ENCODE results near the gene SMAD4. TPM values are rescaled to one million over a fixed set of nuclear protein-coding genes. Genes with fewer than 3 reads are reported as not detected.
A peak's percentile ranks its signal among the peaks of the same experiment; 100 is the strongest.
"Not testable (repeated sequence)": the region's sequence is repeated elsewhere in the genome, so short reads cannot be mapped to it uniquely, and the experiment has no call there.

SMAD4 gene
- total and polyA plus RNA-seq, 2 of the 13 experiments (the other 11 are each of a cell fraction or from before 2014, with no cell fraction given) = 70.2 to 72.0 TPM

DNA sequence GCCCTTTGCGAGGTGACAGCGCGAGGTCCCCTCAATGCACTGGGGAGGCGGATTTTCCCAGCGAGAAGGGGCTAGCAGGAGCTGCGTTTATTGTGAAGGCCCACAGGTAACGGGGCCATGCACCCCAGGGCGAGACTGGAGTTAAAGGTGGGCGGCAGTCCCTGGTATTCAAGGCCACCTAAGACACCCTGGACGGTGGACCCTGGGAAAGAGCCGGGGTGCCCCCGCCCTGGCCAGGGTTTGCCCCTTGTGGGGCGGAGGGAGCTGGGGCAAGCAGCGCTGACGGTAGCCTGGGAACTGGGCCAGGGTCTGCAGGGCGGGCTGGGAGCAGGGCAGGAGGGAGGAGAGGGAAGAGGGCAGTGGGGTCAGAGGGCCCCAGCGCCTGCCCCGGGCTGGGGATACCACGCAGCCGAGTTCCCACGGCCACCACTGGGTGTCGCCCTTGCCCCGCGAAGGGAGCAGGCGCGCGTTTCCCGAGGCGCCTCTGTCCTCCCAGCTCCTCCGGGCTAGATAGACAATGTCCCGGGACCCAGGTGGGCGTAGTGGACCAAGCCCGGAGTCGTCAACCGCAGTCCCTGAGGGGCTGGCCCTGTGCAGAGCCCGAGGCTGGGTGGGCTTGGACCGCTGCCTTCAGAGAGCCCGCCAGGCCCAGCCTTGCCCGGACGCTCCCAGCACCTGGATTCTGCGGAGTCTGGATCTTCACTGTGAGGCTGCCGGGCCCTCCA is 80.2 kb downstream of the SMAD4 start (continued):
- 0 out of 2 replicates have a peak, but pooled peaks have one; percentile 24 for TF ChIP-seq ZNF737 (CRISPR knock-in tag; IDR thresholded peaks at IDR 0.05; ENCODE audit: borderline replicate concordance)
- TF ChIP-seq ZNF333 (CRISPR knock-in tag; IDR thresholded peaks at IDR 0.05; ENCODE audit: borderline replicate concordance) = 0 out of 2 replicates have a peak, but pooled peaks have one; percentile 69
- peak; percentile 50; the same call in 1 of the 2 replicates for TF ChIP-seq RXRA (CRISPR knock-in tag; IDR thresholded peaks at IDR 0.05)
- TF ChIP-seq ZNF883 (CRISPR knock-in tag; IDR thresholded peaks at IDR 0.05; ENCODE audit: not compliant biosample characterization) = peak; percentile 59
- TF ChIP-seq ZNF124 (CRISPR knock-in tag; IDR thresholded peaks at IDR 0.05) = 0 out of 2 replicates have a peak, but pooled peaks have one; percentile 40
- TF ChIP-seq ZNF317 (CRISPR knock-in tag; IDR thresholded peaks at IDR 0.05) = 0 out of 2 replicates have a peak, but pooled peaks have one; percentile 51
- TF ChIP-seq, protein P1, sequence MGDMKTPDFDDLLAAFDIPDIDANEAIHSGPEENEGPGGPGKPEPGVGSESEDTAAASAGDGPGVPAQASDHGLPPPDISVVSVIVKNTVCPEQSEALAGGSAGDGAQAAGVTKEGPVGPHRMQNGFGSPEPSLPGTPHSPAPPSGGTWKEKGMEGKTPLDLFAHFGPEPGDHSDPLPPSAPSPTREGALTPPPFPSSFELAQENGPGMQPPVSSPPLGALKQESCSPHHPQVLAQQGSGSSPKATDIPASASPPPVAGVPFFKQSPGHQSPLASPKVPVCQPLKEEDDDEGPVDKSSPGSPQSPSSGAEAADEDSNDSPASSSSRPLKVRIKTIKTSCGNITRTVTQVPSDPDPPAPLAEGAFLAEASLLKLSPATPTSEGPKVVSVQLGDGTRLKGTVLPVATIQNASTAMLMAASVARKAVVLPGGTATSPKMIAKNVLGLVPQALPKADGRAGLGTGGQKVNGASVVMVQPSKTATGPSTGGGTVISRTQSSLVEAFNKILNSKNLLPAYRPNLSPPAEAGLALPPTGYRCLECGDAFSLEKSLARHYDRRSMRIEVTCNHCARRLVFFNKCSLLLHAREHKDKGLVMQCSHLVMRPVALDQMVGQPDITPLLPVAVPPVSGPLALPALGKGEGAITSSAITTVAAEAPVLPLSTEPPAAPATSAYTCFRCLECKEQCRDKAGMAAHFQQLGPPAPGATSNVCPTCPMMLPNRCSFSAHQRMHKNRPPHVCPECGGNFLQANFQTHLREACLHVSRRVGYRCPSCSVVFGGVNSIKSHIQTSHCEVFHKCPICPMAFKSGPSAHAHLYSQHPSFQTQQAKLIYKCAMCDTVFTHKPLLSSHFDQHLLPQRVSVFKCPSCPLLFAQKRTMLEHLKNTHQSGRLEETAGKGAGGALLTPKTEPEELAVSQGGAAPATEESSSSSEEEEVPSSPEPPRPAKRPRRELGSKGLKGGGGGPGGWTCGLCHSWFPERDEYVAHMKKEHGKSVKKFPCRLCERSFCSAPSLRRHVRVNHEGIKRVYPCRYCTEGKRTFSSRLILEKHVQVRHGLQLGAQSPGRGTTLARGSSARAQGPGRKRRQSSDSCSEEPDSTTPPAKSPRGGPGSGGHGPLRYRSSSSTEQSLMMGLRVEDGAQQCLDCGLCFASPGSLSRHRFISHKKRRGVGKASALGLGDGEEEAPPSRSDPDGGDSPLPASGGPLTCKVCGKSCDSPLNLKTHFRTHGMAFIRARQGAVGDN (CRISPR knock-in tag; IDR thresholded peaks at IDR 0.05) = peak; percentile 59

DNA sequence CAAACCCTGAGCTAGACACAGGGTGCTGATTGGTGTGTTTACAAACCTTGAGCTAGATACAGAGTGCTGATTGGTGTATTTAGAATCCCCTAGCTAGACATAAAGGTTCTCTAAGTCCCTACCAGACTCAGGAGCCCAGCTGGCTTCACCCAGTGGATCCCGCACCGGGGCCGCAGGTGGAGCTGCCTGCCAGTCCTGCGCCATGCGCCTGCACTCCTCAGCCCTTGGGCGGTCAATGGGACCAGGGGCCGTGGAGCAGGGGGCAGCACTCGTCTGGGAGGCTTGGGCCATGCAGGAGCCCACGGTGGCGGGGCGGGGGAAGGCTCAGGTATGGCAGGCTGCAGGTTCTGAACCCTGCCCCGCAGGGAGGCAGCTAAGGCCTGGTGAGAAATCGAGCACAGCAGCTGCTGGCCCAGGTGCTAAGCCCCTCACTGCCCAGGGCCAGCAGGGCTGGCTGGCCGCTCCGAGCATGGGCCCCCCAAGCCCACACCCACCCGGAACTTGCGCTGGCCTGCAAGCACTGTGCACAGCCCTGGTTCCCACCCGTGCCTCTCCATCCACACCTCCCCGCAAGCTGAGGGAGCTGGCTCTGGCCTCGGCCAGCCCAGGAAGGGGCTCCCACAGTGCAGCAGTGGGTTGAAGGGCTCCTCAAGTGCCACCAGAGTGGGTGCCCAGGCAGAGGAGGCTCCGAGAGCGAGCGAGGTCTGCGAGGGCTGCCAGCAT is 81.8 kb downstream of the SMAD4 start:
- WGBS (ENCODE audit: low lambda C conversion rate) = 60% methylated on average over 1 of the region's 24 CpGs
- DNase-seq (ENCODE audit: low spot score); ATAC-seq; H3K27ac ChIP-seq (ENCODE audit: extremely low read length, insufficient read depth, low read length); POLR2A ChIA-PET; H3K4me3 ChIP-seq (replicated peaks in 1 of 3; ENCODE audit: insufficient read depth in 1 of 3, low read depth in 2 of 3, low read length in 3 of 3); BruUV-seq (replicated peaks); H3K9me3 ChIP-seq (ENCODE audit: low read length); H4K20me1 ChIP-seq (ENCODE audit: insufficient read depth, low read length); H2AFZ ChIP-seq (ENCODE audit: low read length); H3K79me2 ChIP-seq (ENCODE audit: insufficient read depth, low read length); H3K4me2 ChIP-seq (ENCODE audit: low read depth, low read length); H3K9ac ChIP-seq (ENCODE audit: insufficient read depth, low read depth, low read length); FAIRE-seq; CTCF ChIA-PET (ENCODE audit: low intra/inter-chr PET ratio, low total read pairs); H3K36me3 ChIP-seq (replicated peaks in 1 of 2; ENCODE audit: control insufficient read depth in 1 of 2, insufficient read depth in 2 of 2, low read length in 2 of 2); H3K27me3 ChIP-seq (ENCODE audit: control insufficient read depth in 1 of 2, insufficient read depth in 2 of 2, low read length in 2 of 2): not testable (repeated sequence)
- peaks cover 10% of the 10 kb centered on the region for H3K4me1 ChIP-seq (ENCODE audit: insufficient read depth, low read length)
- intact Hi-C loops (cut with micrococcal nuclease; ENCODE audit: unreplicated experiment) = loop anchor here (2.0 to 5.0 kb wide), 3 partner anchors 273 to 1176 kb away; no protein-coding TSS in a partner anchor
- in situ Hi-C loops (cut with HindIII; ENCODE audit: extremely low pct_ligation_motif_present, low pct_unique_long_range_greater_than_20kb) = loop anchor here (25.0 kb wide), 3 partner anchors 551 to 1576 kb away; no protein-coding TSS in a partner anchor

DNA sequence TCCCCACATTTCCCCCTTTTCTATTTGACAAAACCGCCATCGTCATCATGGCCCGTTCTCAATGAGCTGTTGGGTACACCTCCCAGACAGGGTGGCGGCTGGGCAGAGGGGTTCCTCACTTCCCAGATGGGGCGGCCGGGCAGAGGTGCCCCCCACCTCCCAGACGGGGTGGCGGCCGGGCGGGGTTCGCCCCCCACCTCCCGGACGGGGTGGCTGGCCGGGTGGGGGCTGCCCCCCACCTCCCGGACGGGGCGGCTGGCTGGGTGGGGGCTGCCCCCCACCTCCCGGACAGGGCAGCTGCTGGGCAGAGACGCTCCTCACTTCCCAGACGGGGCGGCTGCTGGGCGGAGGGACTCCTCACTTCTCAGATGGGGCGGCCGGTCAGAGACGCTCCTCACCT is 87.0 kb downstream of the SMAD4 start:
- BruUV-seq (replicated peaks); H3K9me3 ChIP-seq (ENCODE audit: low read length); H3K4me1 ChIP-seq (ENCODE audit: insufficient read depth, low read length); H3K4me2 ChIP-seq (ENCODE audit: low read depth, low read length); H3K27ac ChIP-seq (ENCODE audit: extremely low read length, insufficient read depth, low read length); H3K36me3 ChIP-seq (replicated peaks in 1 of 2; ENCODE audit: control insufficient read depth in 1 of 2, insufficient read depth in 2 of 2, low read length in 2 of 2); ATAC-seq; DNase-seq (ENCODE audit: low spot score); H3K9ac ChIP-seq (ENCODE audit: insufficient read depth, low read depth, low read length); H2AFZ ChIP-seq (ENCODE audit: low read length); H4K20me1 ChIP-seq (ENCODE audit: insufficient read depth, low read length); H3K4me3 ChIP-seq (replicated peaks in 1 of 3; ENCODE audit: insufficient read depth in 1 of 3, low read depth in 2 of 3, low read length in 3 of 3); H3K27me3 ChIP-seq (ENCODE audit: control insufficient read depth in 1 of 2, insufficient read depth in 2 of 2, low read length in 2 of 2); POLR2A ChIA-PET; FAIRE-seq; H3K79me2 ChIP-seq (ENCODE audit: insufficient read depth, low read length); CTCF ChIA-PET (ENCODE audit: low intra/inter-chr PET ratio, low total read pairs): not testable (repeated sequence)
- intact Hi-C loops (cut with micrococcal nuclease; ENCODE audit: unreplicated experiment) = loop anchor here (5.0 kb wide), 1 partner anchor 245 kb away; no protein-coding TSS in a partner anchor
- in situ Hi-C loops (cut with HindIII; ENCODE audit: extremely low pct_ligation_motif_present, low pct_unique_long_range_greater_than_20kb) = loop anchor here (25.0 kb wide), 3 partner anchors 545 to 1570 kb away; no protein-coding TSS in a partner anchor
- 85% methylated on average over 13 of the region's 25 CpGs for WGBS (ENCODE audit: low lambda C conversion rate)
